Suprapubic skin (tissue), 4 donors: ENCODE results near the gene LHX2. TPM values are rescaled to one million over a fixed set of nuclear protein-coding genes. Genes with fewer than 3 reads are reported as not detected.
"Not testable (repeated sequence)": the region's sequence is repeated elsewhere in the genome, so short reads cannot be mapped to it uniquely, and the experiment has no call there.

Experiments
- DNase-seq, 2 donors: peaks; one replicate each; pipeline ENCODE4 v3.0.0-alpha.2; 2019; ENCODE audit warnings: low spot score in 2 of 2
- H3K27ac ChIP-seq: fragments of 200-600 bp; sonication (generic); one replicate; pipeline ENCODE4 v1.5.1; 2019
- H3K27me3 ChIP-seq: fragments of 200-600 bp; sonication (generic); one replicate; pipeline ENCODE4 v1.5.1; 2019
- H3K36me3 ChIP-seq: fragments of 200-600 bp; sonication (generic); one replicate; pipeline ENCODE4 v1.5.1; 2019
- H3K4me1 ChIP-seq: fragments of 200-600 bp; sonication (generic); one replicate; pipeline ENCODE4 v1.5.1; 2019
- H3K4me3 ChIP-seq: fragments of 200-600 bp; sonication (generic); one replicate; pipeline ENCODE4 v1.5.1; 2019; ENCODE audit warnings: mild to moderate bottlenecking
- H3K9me3 ChIP-seq: fragments of 200-600 bp; sonication (generic); one replicate; pipeline ENCODE4 v1.5.1; 2019
- EP300 ChIP-seq: sonication (generic); formaldehyde crosslinking; IDR thresholded peaks from one replicate; pipeline ENCODE4 v1.6.1; 2017; ENCODE audit warnings: antibody characterized with exemption
- POLR2A ChIP-seq, 2 donors: fragments of 450-650 bp; IDR thresholded peaks; one replicate each; pipeline ENCODE4 v1.6.1; 2017; ENCODE audit warnings: antibody characterized with exemption in 2 of 2, mild to moderate bottlenecking in 2 of 2, moderate library complexity in 2 of 2
- POLR2AphosphoS5 ChIP-seq, 3 donors: sonication (generic); formaldehyde crosslinking; IDR thresholded peaks; one replicate each; pipeline ENCODE4 v1.6.1; 2017; ENCODE audit warnings: antibody characterized with exemption in 3 of 3
- WGBS: methylation state at CpG from one replicate; pipeline ENCODE4 v1.1.5; 2018; 5-methylcytosine and 5-hydroxymethylcytosine counted together
- total RNA-seq, 4 donors: library from RNA; depleted of rRNA; stranded (reverse); fragments of >200 nt; gene quantifications; one replicate each; pipeline ENCODE4 v1.1.0, GENCODE V29; 2016
- TF ChIP-seq, protein P1 (sequence below), 2 donors: fragments of 200-600 bp in 1 of 2; fragments of 450-650 bp in 1 of 2; sonication (generic) in 1 of 2; IDR thresholded peaks; one replicate each; pipeline ENCODE4 v1.5.1; 2016 to 2019; ENCODE audit warnings: antibody characterized with exemption in 2 of 2, mild to moderate bottlenecking in 1 of 2, moderate library complexity in 1 of 2

Gene LHX2
- total RNA-seq, 4 donors from 2014 or later = 1.7 to 20.6 (median 11.6) TPM

DNA sequence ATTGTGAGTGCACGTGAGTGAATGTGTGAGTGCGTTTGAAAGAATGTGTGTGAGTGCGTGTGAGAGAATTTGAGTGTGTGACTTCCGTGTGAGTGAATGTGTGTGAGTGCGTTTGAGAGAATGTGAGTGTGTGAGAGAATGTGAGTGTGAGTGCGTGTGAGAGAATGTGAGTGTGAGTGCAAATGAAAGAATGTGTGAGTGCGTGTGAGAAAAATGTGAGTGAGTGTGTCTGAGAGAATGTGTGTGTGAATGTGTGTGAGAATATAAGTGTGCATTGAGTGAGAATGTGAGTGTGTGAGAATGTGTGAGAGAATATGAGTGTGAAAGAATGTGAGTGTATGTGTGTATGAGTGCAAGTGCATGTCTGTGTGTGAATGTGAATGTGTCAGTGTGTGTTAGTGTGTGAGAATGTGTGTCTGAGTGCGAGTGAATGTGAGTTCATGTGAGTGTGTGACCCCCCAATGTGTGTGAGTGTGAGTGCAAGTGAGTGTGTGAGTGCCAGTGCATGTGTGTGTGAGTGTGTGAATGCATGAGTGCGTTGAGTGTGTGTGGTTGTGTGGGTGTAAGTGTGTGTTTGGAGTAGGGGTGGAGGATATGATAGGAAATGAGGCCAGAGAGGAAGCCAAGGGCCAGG lies 37.9 kb upstream of the LHX2 start:
- DNase-seq = no peak
- peaks cover 41% of the 10 kb centered on the region for H3K27me3 ChIP-seq
- H3K36me3 ChIP-seq = no peaks in the 10 kb centered on the region
- H3K4me3 ChIP-seq = no peak overlapping the region
- no peak for TF ChIP-seq POLR2AphosphoS5 (IDR thresholded peaks at IDR 0.05)
- H3K9me3 ChIP-seq = no peaks in the 10 kb centered on the region
- H3K27ac ChIP-seq = no peak overlapping the region
- 84% methylated on average over 9 of the region's 9 CpGs for WGBS
- H3K4me1 ChIP-seq = no peaks in the 10 kb centered on the region

DNA sequence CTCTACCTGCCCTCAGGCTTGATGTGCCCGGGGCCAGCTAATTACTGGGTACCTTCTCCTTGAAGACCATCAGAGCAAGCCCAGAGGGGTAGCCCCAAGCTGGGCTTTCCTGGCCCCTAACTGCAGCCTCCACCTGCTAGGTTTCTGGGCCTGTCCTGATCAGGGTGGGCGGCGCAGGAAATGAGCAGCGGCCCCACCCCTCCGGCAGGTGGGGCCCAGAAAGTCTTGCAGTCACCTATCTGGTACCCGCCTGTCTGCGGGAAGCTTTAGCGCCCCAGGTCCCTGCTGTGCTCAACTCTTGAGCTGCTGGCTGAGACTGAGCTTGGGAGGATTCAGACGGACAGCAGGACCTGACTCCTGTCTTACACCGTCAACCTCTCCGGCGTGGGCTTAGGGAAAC lies 37.1 kb upstream of the LHX2 start:
- Histone ChIP-seq H3K9me3 (no peaks in the 10 kb centered on the region), H3K4me1 (no peaks in the 10 kb centered on the region), H3K4me3 (no peak overlapping the region), H3K36me3 (no peaks in the 10 kb centered on the region), H3K27ac (no peak overlapping the region), H3K27me3 (peaks cover 38% of the 10 kb centered on the region)
- WGBS = 60% methylated on average over 2 of the region's 12 CpGs
- TF ChIP-seq POLR2AphosphoS5 (IDR thresholded peaks at IDR 0.05) (no peak), POLR2A (IDR thresholded peaks at IDR 0.05) (no peak), EP300 (no peak)
- TF ChIP-seq, protein P1, sequence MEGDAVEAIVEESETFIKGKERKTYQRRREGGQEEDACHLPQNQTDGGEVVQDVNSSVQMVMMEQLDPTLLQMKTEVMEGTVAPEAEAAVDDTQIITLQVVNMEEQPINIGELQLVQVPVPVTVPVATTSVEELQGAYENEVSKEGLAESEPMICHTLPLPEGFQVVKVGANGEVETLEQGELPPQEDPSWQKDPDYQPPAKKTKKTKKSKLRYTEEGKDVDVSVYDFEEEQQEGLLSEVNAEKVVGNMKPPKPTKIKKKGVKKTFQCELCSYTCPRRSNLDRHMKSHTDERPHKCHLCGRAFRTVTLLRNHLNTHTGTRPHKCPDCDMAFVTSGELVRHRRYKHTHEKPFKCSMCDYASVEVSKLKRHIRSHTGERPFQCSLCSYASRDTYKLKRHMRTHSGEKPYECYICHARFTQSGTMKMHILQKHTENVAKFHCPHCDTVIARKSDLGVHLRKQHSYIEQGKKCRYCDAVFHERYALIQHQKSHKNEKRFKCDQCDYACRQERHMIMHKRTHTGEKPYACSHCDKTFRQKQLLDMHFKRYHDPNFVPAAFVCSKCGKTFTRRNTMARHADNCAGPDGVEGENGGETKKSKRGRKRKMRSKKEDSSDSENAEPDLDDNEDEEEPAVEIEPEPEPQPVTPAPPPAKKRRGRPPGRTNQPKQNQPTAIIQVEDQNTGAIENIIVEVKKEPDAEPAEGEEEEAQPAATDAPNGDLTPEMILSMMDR (IDR thresholded peaks at IDR 0.05) = no peak
- DNase-seq = no peak

DNA sequence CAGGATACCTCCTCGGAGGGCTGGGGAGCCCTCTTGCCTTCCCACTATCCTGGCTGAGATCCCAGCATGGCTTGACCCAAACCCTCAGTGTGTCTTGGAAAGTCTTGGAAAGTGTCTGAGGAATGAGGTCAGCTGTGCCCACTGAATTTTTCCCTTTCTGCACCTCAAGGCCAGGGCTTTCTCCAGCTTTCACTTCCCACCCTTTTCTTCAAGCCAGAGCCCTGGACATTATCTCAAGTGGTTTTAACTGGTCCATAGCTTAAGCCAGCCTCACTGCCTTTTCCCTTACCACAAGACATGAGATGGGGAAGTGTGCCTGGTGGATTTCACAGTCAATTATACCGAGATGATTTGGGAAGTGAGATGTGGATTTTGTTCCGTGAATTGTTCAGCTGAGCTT lies 35.7 kb upstream of the LHX2 start:
- Histone ChIP-seq H3K9me3 (no peaks in the 10 kb centered on the region), H3K27ac (no peak overlapping the region), H3K4me1 (no peaks in the 10 kb centered on the region), H3K36me3 (no peaks in the 10 kb centered on the region), H3K4me3 (no peak overlapping the region), H3K27me3 (peaks cover 42% of the 10 kb centered on the region)
- no peak for DNase-seq
- no peak for TF ChIP-seq POLR2A (IDR thresholded peaks at IDR 0.05)
- no peak for TF ChIP-seq POLR2AphosphoS5 (IDR thresholded peaks at IDR 0.05)
- no peak for TF ChIP-seq EP300
- TF ChIP-seq, protein P1 (IDR thresholded peaks at IDR 0.05) = no peak
- 86% methylated on average over 3 of the region's 3 CpGs for WGBS

DNA sequence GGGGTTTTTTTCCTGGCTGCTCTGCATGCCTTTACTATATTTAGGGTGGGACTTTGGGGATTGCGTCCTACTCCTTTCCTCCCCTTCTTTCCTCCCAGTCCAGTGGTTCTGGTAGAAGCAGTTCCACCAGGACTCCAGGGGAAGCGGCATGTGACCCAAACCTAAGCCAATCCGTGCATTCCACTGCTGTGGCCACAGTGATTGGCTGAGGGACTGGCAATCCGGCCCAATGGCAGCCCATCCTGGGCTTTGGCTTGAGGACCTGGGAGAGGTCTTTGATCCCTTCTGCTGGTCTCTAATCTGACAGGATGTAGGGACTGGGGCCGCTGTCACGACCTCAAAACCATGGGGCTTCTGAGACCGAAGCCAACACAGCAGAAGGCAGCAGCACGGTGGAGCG lies 35.0 kb upstream of the LHX2 start:
- not testable (repeated sequence) for H3K36me3 ChIP-seq, H3K4me3 ChIP-seq, H3K9me3 ChIP-seq, DNase-seq, H3K4me1 ChIP-seq, H3K27ac ChIP-seq
- WGBS = no CpG with 5 or more reads among the region's 9 CpGs
- peaks cover 41% of the 10 kb centered on the region for H3K27me3 ChIP-seq

DNA sequence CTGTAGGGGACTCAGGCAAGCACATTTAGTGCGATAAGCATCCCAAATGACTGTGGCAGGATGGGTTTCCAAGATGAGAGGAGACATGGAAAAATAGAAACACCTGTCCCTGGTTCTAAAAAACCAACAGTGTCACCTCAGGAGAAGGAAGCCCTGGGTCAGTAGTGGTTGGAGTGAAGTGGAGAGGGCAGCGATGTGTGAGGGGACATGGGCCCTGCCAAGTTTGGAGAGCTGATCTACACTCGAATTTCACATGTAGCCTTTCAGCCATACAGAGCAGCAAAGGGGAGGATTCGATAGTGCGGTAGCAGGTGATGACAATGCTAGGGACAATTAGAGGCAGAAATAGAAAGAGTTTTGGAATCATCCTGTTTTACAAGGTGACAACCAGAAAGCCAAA lies 32.6 kb upstream of the LHX2 start:
- 90% methylated on average over 5 of the region's 5 CpGs for WGBS
- no peaks in the 10 kb centered on the region for H3K4me1 ChIP-seq
- H3K4me3 ChIP-seq = no peak overlapping the region
- no peaks in the 10 kb centered on the region for H3K36me3 ChIP-seq
- peaks cover 49% of the 10 kb centered on the region for H3K27me3 ChIP-seq
- no peak for DNase-seq
- H3K9me3 ChIP-seq = no peaks in the 10 kb centered on the region
- TF ChIP-seq POLR2AphosphoS5 (IDR thresholded peaks at IDR 0.05) (no peak), POLR2A (IDR thresholded peaks at IDR 0.05) (no peak), EP300 (no peak)
- TF ChIP-seq, protein P1 (IDR thresholded peaks at IDR 0.05) = no peak
- H3K27ac ChIP-seq = no peak overlapping the region

DNA sequence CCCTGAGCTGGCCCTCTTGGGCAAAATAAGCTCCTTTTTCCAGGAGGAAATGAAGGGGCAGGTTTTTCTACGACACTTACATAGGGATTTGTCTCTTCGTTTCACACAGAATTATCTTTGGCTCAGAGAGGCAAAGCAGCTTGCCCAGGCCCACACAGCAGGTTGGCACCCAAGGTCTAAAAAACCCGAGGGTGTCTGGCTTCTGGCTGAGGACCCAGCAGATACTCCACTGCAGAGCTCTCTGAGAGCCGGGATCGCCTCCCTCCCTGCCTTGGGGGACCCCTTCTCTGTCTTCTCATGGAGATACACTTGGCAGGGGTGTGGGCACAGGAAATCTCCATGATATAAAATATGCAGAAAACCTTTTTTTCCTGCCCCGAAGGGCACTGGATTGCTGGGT lies 29.0 kb upstream of the LHX2 start:
- Histone ChIP-seq H3K27me3 (peaks cover 49% of the 10 kb centered on the region), H3K27ac (no peak overlapping the region), H3K36me3 (no peaks in the 10 kb centered on the region), H3K4me1 (no peaks in the 10 kb centered on the region), H3K9me3 (no peaks in the 10 kb centered on the region), H3K4me3 (no peak overlapping the region)
- no peak for DNase-seq
- 85% methylated on average over 6 of the region's 6 CpGs for WGBS
- TF ChIP-seq EP300 (no peak), POLR2AphosphoS5 (IDR thresholded peaks at IDR 0.05) (no peak), POLR2A (IDR thresholded peaks at IDR 0.05) (no peak)
- TF ChIP-seq, protein P1 (IDR thresholded peaks at IDR 0.05) = no peak
